Measurements from ENCODE around the gene NR2F2.

NR2F2 gene

GRCh38 chr15:96343113-96344059 is 12.9 kb downstream of the NR2F2 start:
- DNase-seq (ENCODE audit: low spot score) = peak; percentile 61

- DNase-seq (ENCODE audit: low spot score) = peak; percentile 16
Measured at GRCh38 chr15:96344060-96344705, 13.7 kb downstream of the NR2F2 start.

GRCh38 chr15:96344706-96345559 is 14.4 kb downstream of the NR2F2 start:
- DNase-seq (ENCODE audit: low spot score) = peak; percentile 21

- DNase-seq (ENCODE audit: low spot score) = peak; percentile 81
Measured at GRCh38 chr15:96345560-96346399, 15.3 kb downstream of the NR2F2 start.

GRCh38 chr15:96346409-96346970 is 16.0 kb downstream of the NR2F2 start:
- no peak for DNase-seq (ENCODE audit: low spot score)

- peak; percentile 68 for DNase-seq (ENCODE audit: low spot score)
Measured at GRCh38 chr15:96347181-96348111, 16.9 kb downstream of the NR2F2 start.

- DNase-seq (ENCODE audit: low spot score) = no peak
Measured at GRCh38 chr15:96348112-96349027, 17.9 kb downstream of the NR2F2 start.

GRCh38 chr15:96349034-96349856 is 18.7 kb downstream of the NR2F2 start:
- DNase-seq (ENCODE audit: low spot score) = peak; percentile 9

- peak; percentile 20 for DNase-seq (ENCODE audit: low spot score)
Measured at GRCh38 chr15:96349857-96350720, 19.6 kb downstream of the NR2F2 start.

- no peak for DNase-seq (ENCODE audit: low spot score)
Measured at GRCh38 chr15:96350934-96351724, 20.6 kb downstream of the NR2F2 start.

- no peak for DNase-seq (ENCODE audit: low spot score)
Measured at GRCh38 chr15:96351761-96352603, 21.5 kb downstream of the NR2F2 start.

GRCh38 chr15:96352604-96353405 is 22.3 kb downstream of the NR2F2 start:
- DNase-seq (ENCODE audit: low spot score) = no peak

- DNase-seq (ENCODE audit: low spot score) = no peak
Measured at GRCh38 chr15:96353416-96353929, 23.0 kb downstream of the NR2F2 start.
